Activated CD4-positive, alpha-beta T cell treated with anti-CD3 and anti-CD28 coated beads for 48 hours (primary cell): ENCODE data around the gene PBX1.

Source experiments
- DNase-seq: peaks from one replicate; pipeline ENCODE4 v3.0.0-alpha.2; 2020

PBX1 gene

GRCh38 chr1:164564378-164564777 lies 5.4 kb downstream of the PBX1 start:
- DNase-seq: no peak

- DNase-seq: no peak
Measured at GRCh38 chr1:164565357-164565756, 6.4 kb downstream of the PBX1 start.

- no peak for DNase-seq
Measured at GRCh38 chr1:164567774-164568173, 8.8 kb downstream of the PBX1 start.

- no peak for DNase-seq
Measured at GRCh38 chr1:164569241-164569640, 10.3 kb downstream of the PBX1 start.

- no peak for DNase-seq
Measured at GRCh38 chr1:164569866-164570265, 10.9 kb downstream of the PBX1 start.

GRCh38 chr1:164571333-164571732 lies 12.3 kb downstream of the PBX1 start:
- DNase-seq: no peak

- no peak for DNase-seq
Measured at GRCh38 chr1:164575356-164575886, 16.4 kb downstream of the PBX1 start.

- no peak for DNase-seq
Measured at GRCh38 chr1:164576291-164577271, 17.6 kb downstream of the PBX1 start.

GRCh38 chr1:164577291-164577690 lies 18.3 kb downstream of the PBX1 start:
- DNase-seq: no peak

- no peak for DNase-seq
Measured at GRCh38 chr1:164578479-164579200, 19.7 kb downstream of the PBX1 start.

- no peak for DNase-seq
Measured at GRCh38 chr1:164579381-164579780, 20.4 kb downstream of the PBX1 start.

- no peak for DNase-seq
Measured at GRCh38 chr1:164581762-164582161, 22.8 kb downstream of the PBX1 start.

- DNase-seq: no peak
Measured at GRCh38 chr1:164583196-164583595, 24.2 kb downstream of the PBX1 start.

- no peak for DNase-seq
Measured at GRCh38 chr1:164583835-164584539, 25.0 kb downstream of the PBX1 start.

GRCh38 chr1:164586591-164586990 lies 27.6 kb downstream of the PBX1 start:
- no peak for DNase-seq

- DNase-seq: no peak
Measured at GRCh38 chr1:164587617-164588501, 28.9 kb downstream of the PBX1 start.

- no peak for DNase-seq
Measured at GRCh38 chr1:164588516-164589341, 29.7 kb downstream of the PBX1 start.

GRCh38 chr1:164589408-164589807 lies 30.4 kb downstream of the PBX1 start:
- DNase-seq: no peak

- DNase-seq: no peak
Measured at GRCh38 chr1:164589961-164590507, 31.1 kb downstream of the PBX1 start.

GRCh38 chr1:164590592-164590991 lies 31.6 kb downstream of the PBX1 start:
- no peak for DNase-seq

GRCh38 chr1:164591858-164592257 lies 32.9 kb downstream of the PBX1 start:
- DNase-seq: no peak
